ENCODE results near the gene EPHB2. TPM values are rescaled to one million over a fixed set of nuclear protein-coding genes. Genes with fewer than 3 reads are reported as not detected.
A peak's percentile ranks its signal among the peaks of the same experiment; 100 is the strongest.

EPHB2 gene
- total RNA-seq, 1 donor from 2014 or later, result 10.7 TPM

GRCh38 chr1:22681556-22682276, 28.9 kb upstream of the EPHB2 start:
- Mint-ChIP-seq H3K36me3 (ENCODE audit: low read depth, unreplicated experiment) (no peaks in the 10 kb centered on the region), H3K4me3 (ENCODE audit: unreplicated experiment) (no peak overlapping the region), H3K9me3 (ENCODE audit: unreplicated experiment) (no peaks in the 10 kb centered on the region), H3K4me1 (ENCODE audit: unreplicated experiment) (no peaks in the 10 kb centered on the region), H3K27ac (ENCODE audit: unreplicated experiment) (no peak overlapping the region), H3K27me3 (ENCODE audit: unreplicated experiment) (peaks cover 4% of the 10 kb centered on the region)
- no peak for DNase-seq (ENCODE audit: low spot score)
- TF ChIP-seq CTCF (IDR thresholded peaks at IDR 0.05; ENCODE audit: unreplicated experiment), result no peak

DNA sequence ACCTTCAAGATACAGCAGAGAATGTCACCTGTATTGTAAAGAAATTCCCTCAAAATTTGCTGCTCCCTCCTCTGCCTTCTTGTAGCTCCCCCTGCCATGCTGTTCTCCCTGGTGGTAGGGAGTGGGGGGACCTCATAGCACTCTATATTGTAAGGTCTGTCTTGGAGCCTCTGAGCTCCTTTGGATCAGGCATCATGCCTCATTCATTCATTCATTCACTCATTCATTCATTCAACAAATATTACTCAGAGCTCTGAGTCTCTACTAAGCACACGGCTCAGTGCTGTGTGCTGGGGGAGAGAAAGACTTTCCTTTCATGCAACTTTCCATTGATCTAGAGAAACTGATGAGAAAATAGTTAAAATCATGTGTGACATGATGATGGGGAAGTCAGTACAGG, 27.1 kb upstream of the EPHB2 start:
- no peaks in the 10 kb centered on the region for H3K9me3 Mint-ChIP-seq (ENCODE audit: unreplicated experiment)
- no peak overlapping the region for H3K27ac Mint-ChIP-seq (ENCODE audit: unreplicated experiment)
- H3K4me3 Mint-ChIP-seq (ENCODE audit: unreplicated experiment), result no peak overlapping the region
- H3K36me3 Mint-ChIP-seq (ENCODE audit: low read depth, unreplicated experiment), result no peaks in the 10 kb centered on the region
- H3K27me3 Mint-ChIP-seq (ENCODE audit: unreplicated experiment), result peaks cover 4% of the 10 kb centered on the region
- no peak for TF ChIP-seq CTCF (IDR thresholded peaks at IDR 0.05; ENCODE audit: unreplicated experiment)
- H3K4me1 Mint-ChIP-seq (ENCODE audit: unreplicated experiment), result no peaks in the 10 kb centered on the region
- DNase-seq (ENCODE audit: low spot score), result no peak

DNA sequence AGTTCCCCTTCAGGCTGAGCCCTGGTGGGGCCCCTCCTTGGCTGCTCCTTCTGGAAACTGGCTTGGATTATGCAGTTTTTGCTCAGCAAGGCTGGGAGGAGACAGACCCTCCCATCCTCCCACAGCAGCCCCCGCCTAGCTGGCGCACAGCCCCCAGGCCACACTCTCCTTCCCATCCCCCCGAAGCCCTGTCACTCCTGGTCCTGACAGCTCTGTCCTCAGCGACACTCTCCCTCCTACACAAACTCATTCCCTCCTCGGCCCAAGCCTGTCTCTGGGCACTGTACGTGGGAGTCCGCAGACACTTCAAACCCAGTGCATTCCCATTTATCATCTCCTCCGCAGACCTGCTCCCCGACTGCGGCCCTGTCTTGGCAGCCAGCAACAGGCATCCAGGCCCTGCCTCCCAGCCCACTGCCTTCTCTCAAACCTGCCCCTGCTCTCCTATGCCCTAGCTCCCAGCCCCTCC, 25.0 kb upstream of the EPHB2 start:
- Mint-ChIP-seq H3K4me1 (ENCODE audit: unreplicated experiment) (peaks cover 3% of the 10 kb centered on the region), H3K36me3 (ENCODE audit: low read depth, unreplicated experiment) (no peaks in the 10 kb centered on the region), H3K27ac (ENCODE audit: unreplicated experiment) (peak overlapping the region; percentile 57), H3K9me3 (ENCODE audit: unreplicated experiment) (no peaks in the 10 kb centered on the region), H3K27me3 (ENCODE audit: unreplicated experiment) (peaks cover 4% of the 10 kb centered on the region), H3K4me3 (ENCODE audit: unreplicated experiment) (no peak overlapping the region)
- no peak for TF ChIP-seq CTCF (IDR thresholded peaks at IDR 0.05; ENCODE audit: unreplicated experiment)
- no peak for DNase-seq (ENCODE audit: low spot score)

GRCh38 chr1:22687191-22687590, 23.4 kb upstream of the EPHB2 start:
- Mint-ChIP-seq H3K27me3 (ENCODE audit: unreplicated experiment) (peaks cover 4% of the 10 kb centered on the region), H3K9me3 (ENCODE audit: unreplicated experiment) (no peaks in the 10 kb centered on the region), H3K36me3 (ENCODE audit: low read depth, unreplicated experiment) (no peaks in the 10 kb centered on the region), H3K4me1 (ENCODE audit: unreplicated experiment) (peaks cover 3% of the 10 kb centered on the region), H3K27ac (ENCODE audit: unreplicated experiment) (no peak overlapping the region), H3K4me3 (ENCODE audit: unreplicated experiment) (no peak overlapping the region)
- TF ChIP-seq CTCF (IDR thresholded peaks at IDR 0.05; ENCODE audit: unreplicated experiment), result no peak
- DNase-seq (ENCODE audit: low spot score), result no peak

DNA sequence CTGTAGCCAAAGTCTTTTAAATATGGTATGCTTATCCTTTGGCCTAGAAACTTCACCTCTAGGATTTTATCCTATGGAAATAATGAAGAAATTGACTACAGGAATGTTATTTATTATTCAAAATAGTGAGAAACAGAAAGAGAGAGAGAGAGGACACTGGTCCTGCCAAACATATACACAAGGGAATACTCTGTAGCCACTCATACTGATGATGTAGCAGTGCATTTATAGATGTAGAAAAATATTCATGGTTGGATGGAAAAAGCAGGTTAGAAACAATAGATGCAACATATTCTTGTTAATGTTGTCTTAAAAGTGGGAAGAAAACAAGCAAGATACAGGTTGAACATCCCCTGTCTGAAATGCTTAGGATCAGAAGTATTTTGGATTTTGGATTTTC, 22.2 kb upstream of the EPHB2 start:
- no peak for TF ChIP-seq CTCF (IDR thresholded peaks at IDR 0.05; ENCODE audit: unreplicated experiment)
- H3K27ac Mint-ChIP-seq (ENCODE audit: unreplicated experiment), result no peak overlapping the region
- H3K27me3 Mint-ChIP-seq (ENCODE audit: unreplicated experiment), result peaks cover 4% of the 10 kb centered on the region

More for the DNA sequence above, 22.2 kb upstream of the EPHB2 start:
- no peak overlapping the region for H3K4me3 Mint-ChIP-seq (ENCODE audit: unreplicated experiment)
- no peaks in the 10 kb centered on the region for H3K9me3 Mint-ChIP-seq (ENCODE audit: unreplicated experiment)
- no peaks in the 10 kb centered on the region for H3K36me3 Mint-ChIP-seq (ENCODE audit: low read depth, unreplicated experiment)
- DNase-seq (ENCODE audit: low spot score), result no peak
- H3K4me1 Mint-ChIP-seq (ENCODE audit: unreplicated experiment), result peaks cover 3% of the 10 kb centered on the region

All from endothelial cell (in vitro differentiated cells).